ENCODE results near the gene CCNI.

Gene CCNI

GRCh38 chr4:77040854-77041725 lies 34.7 kb downstream of the CCNI start:
- DNase-seq (no peak), ATAC-seq (ENCODE audit: insufficient read depth, low read depth) (no peak)
- H2AFZ ChIP-seq (ENCODE audit: low read depth, low read length), result no peak overlapping the region
- 0 out of 2 replicates have a peak, but pooled peaks cover 3% of the 10 kb centered on the region for H3K36me3 ChIP-seq (ENCODE audit: insufficient read depth, low read length)
- no peak overlapping the region for H3K9ac ChIP-seq (ENCODE audit: low read depth, low read length)
- no peaks in the 10 kb centered on the region for H3K9me3 ChIP-seq (ENCODE audit: insufficient read depth, low read length, severe bottlenecking)
- H3K27me3 ChIP-seq (ENCODE audit: insufficient read depth, low read length, poor library complexity), result no peaks in the 10 kb centered on the region
- H3K27ac ChIP-seq (ENCODE audit: low read length), result no peak overlapping the region
- no peak overlapping the region for H3K4me2 ChIP-seq (ENCODE audit: insufficient read depth, low read length)
- no peak for TF ChIP-seq CTCF (IDR thresholded peaks at IDR 0.05; ENCODE audit: borderline replicate concordance, extremely low read depth, low read length, poor library complexity, severe bottlenecking)
- TF ChIP-seq EZH2 (IDR thresholded peaks at IDR 0.05; ENCODE audit: borderline replicate concordance, low read depth, low read length, severe bottlenecking), result no peak
- H3K4me3 ChIP-seq (ENCODE audit: low read depth in 1 of 2, low read length in 2 of 2), result no peak overlapping the region
- H4K20me1 ChIP-seq (ENCODE audit: insufficient read depth, low read length), result no peaks in the 10 kb centered on the region
- no peaks in the 10 kb centered on the region for H3K79me2 ChIP-seq (ENCODE audit: insufficient read depth, low read length)
- H3K4me1 ChIP-seq (ENCODE audit: insufficient read depth, low read length), result no peaks in the 10 kb centered on the region

- Histone ChIP-seq H3K27me3 (ENCODE audit: insufficient read depth, low read length, poor library complexity) (no peaks in the 10 kb centered on the region), H3K27ac (ENCODE audit: low read length) (no peak overlapping the region), H3K4me1 (ENCODE audit: insufficient read depth, low read length) (no peaks in the 10 kb centered on the region), H3K4me3 (ENCODE audit: low read depth in 1 of 2, low read length in 2 of 2) (no peak overlapping the region), H4K20me1 (ENCODE audit: insufficient read depth, low read length) (no peaks in the 10 kb centered on the region), H3K4me2 (ENCODE audit: insufficient read depth, low read length) (no peak overlapping the region), H3K36me3 (ENCODE audit: insufficient read depth, low read length) (no peaks in the 10 kb centered on the region), H3K9me3 (ENCODE audit: insufficient read depth, low read length, severe bottlenecking) (no peaks in the 10 kb centered on the region), H2AFZ (ENCODE audit: low read depth, low read length) (no peak overlapping the region), H3K9ac (ENCODE audit: low read depth, low read length) (no peak overlapping the region), H3K79me2 (ENCODE audit: insufficient read depth, low read length) (no peaks in the 10 kb centered on the region)
- no peak for ATAC-seq (ENCODE audit: insufficient read depth, low read depth)
- TF ChIP-seq EZH2 (IDR thresholded peaks at IDR 0.05; ENCODE audit: borderline replicate concordance, low read depth, low read length, severe bottlenecking) (no peak), CTCF (IDR thresholded peaks at IDR 0.05; ENCODE audit: borderline replicate concordance, extremely low read depth, low read length, poor library complexity, severe bottlenecking) (no peak)
- DNase-seq, result no peak
Measured at GRCh38 chr4:77040270-77040669, 35.5 kb downstream of the CCNI start.

GRCh38 chr4:77039796-77040195 lies 36.0 kb downstream of the CCNI start:
- Histone ChIP-seq H3K9me3 (ENCODE audit: insufficient read depth, low read length, severe bottlenecking) (no peaks in the 10 kb centered on the region), H3K27me3 (ENCODE audit: insufficient read depth, low read length, poor library complexity) (no peaks in the 10 kb centered on the region), H3K79me2 (ENCODE audit: insufficient read depth, low read length) (no peaks in the 10 kb centered on the region), H3K27ac (ENCODE audit: low read length) (no peak overlapping the region), H3K9ac (ENCODE audit: low read depth, low read length) (no peak overlapping the region), H3K36me3 (ENCODE audit: insufficient read depth, low read length) (no peaks in the 10 kb centered on the region), H3K4me3 (ENCODE audit: low read depth in 1 of 2, low read length in 2 of 2) (no peak overlapping the region), H4K20me1 (ENCODE audit: insufficient read depth, low read length) (no peaks in the 10 kb centered on the region), H3K4me2 (ENCODE audit: insufficient read depth, low read length) (no peak overlapping the region), H3K4me1 (ENCODE audit: insufficient read depth, low read length) (no peaks in the 10 kb centered on the region), H2AFZ (ENCODE audit: low read depth, low read length) (no peak overlapping the region)
- no peak for ATAC-seq (ENCODE audit: insufficient read depth, low read depth)
- DNase-seq, result no peak
- TF ChIP-seq EZH2 (IDR thresholded peaks at IDR 0.05; ENCODE audit: borderline replicate concordance, low read depth, low read length, severe bottlenecking) (no peak), CTCF (IDR thresholded peaks at IDR 0.05; ENCODE audit: borderline replicate concordance, extremely low read depth, low read length, poor library complexity, severe bottlenecking) (no peak)

Measured in DND-41 (cell line).